HepG2 (cell line): ENCODE results near the gene PCGF3. TPM values are rescaled to one million over a fixed set of nuclear protein-coding genes. Genes with fewer than 3 reads are reported as not detected.

Source experiments
- ATAC-seq: fragments of 200-7000 bp; cut with Tn5 transposase; 3 replicates; pipeline ENCODE4 v1.9.1; 2020; ENCODE audit warnings: mild to moderate bottlenecking, moderate library complexity
- BruUV-seq: library from RNA; stranded (reverse); fragments of 400-500 nt; replicated peaks from 2 replicates; lab custom pipeline; 2021; lab: Mats Ljungman, UMichigan
- CTCF ChIA-PET: fragments of 300-600 bp; formaldehyde crosslinking; extraction: SDS; loops from one replicate; lab custom pipeline; 2021; ENCODE audit warnings: low total read pairs, inconsistent platforms, low intra/inter-chr PET ratio; lab: Yijun Ruan, JAX
- POLR2A ChIA-PET: fragments of 350-600 bp; sonication (Branson Sonifier 250); formaldehyde crosslinking; loops from one replicate; lab custom pipeline; 2020; ENCODE audit warnings: antibody characterized with exemption, inconsistent platforms; lab: Yijun Ruan, JAX
- DNase-seq: peaks from one replicate; pipeline ENCODE4 v3.0.0-alpha.2; 2015; ENCODE audit warnings: low spot score
- FAIRE-seq: peaks from 3 replicates; lab custom pipeline; 2011; peaks lifted over from hg19 to GRCh38; lab: Jason Lieb, UNC
- H2AFZ ChIP-seq: one replicate; pipeline ENCODE4 v1.6.1; 2011; ENCODE audit warnings: low read length, inconsistent platforms
- H3K27ac ChIP-seq: fragments of 300-600 bp; 3 replicates; pipeline ENCODE4 v1.8.0; 2011; ENCODE audit warnings: mixed run types, mild to moderate bottlenecking, mixed read lengths, low read length, inconsistent platforms; ENCODE audit not compliant: insufficient read depth; ENCODE audit errors: extremely low read length
- H3K27me3 ChIP-seq, 2 experiments: fragments of 200-600 bp in 1 of 2; 2 replicates in 1 of 2; 3 replicates in 1 of 2; pipeline versions ENCODE4 v1.6.0 to v1.8.0; 2011; ENCODE audit warnings: low read length in 2 of 2, mild to moderate bottlenecking in 2 of 2, moderate library complexity in 2 of 2, inconsistent platforms in 1 of 2; ENCODE audit not compliant: insufficient read depth in 2 of 2, control insufficient read depth in 1 of 2
- H3K36me3 ChIP-seq, 2 experiments: fragments of 200-600 bp in 1 of 2; replicated peaks in 1 of 2; 2 replicates in 1 of 2; 3 replicates in 1 of 2; pipeline versions ENCODE4 v1.5.1 to v1.8.0; 2011; ENCODE audit warnings: low read length in 2 of 2, inconsistent platforms in 1 of 2; ENCODE audit not compliant: insufficient read depth in 2 of 2, control insufficient read depth in 1 of 2
- H3K4me1 ChIP-seq: 2 replicates; pipeline ENCODE4 v1.5.1; 2012; ENCODE audit warnings: low read length, inconsistent platforms; ENCODE audit not compliant: insufficient read depth
- H3K4me2 ChIP-seq: 2 replicates; pipeline ENCODE4 v1.6.0; 2011; ENCODE audit warnings: low read depth, low read length, inconsistent platforms
- H3K4me3 ChIP-seq, 3 experiments: fragments of 200-600 bp in 1 of 3; sonication (generic), shearing (Covaris generic) in 1 of 3; replicated peaks in 1 of 3; 2 replicates each; pipeline ENCODE4 v1.5.1; 2011 to 2016; ENCODE audit warnings: low read length in 3 of 3, inconsistent platforms in 2 of 3, low read depth in 2 of 3, mild to moderate bottlenecking in 2 of 3, control low read depth in 1 of 3, mixed read lengths in 1 of 3; ENCODE audit not compliant: insufficient read depth in 1 of 3
- H3K79me2 ChIP-seq: one replicate; pipeline ENCODE4 v1.6.1; 2011; ENCODE audit warnings: low read length, inconsistent platforms; ENCODE audit not compliant: insufficient read depth
- H3K9ac ChIP-seq: 2 replicates; pipeline ENCODE4 v1.6.0; 2011; ENCODE audit warnings: mild to moderate bottlenecking, low read depth, low read length, inconsistent platforms; ENCODE audit not compliant: insufficient read depth
- H3K9me3 ChIP-seq: 2 replicates; pipeline ENCODE4 v1.5.1; 2012; ENCODE audit warnings: mild to moderate bottlenecking, low read length
- H4K20me1 ChIP-seq: 2 replicates; pipeline ENCODE4 v1.6.0; 2011; ENCODE audit warnings: inconsistent platforms, mild to moderate bottlenecking, low read length, moderate library complexity; ENCODE audit not compliant: insufficient read depth
- AGO1 ChIP-seq: fragments of 200-400 bp; formaldehyde crosslinking; IDR thresholded peaks from 2 replicates; pipeline ENCODE4 v1.6.1; 2017; ENCODE audit warnings: mild to moderate bottlenecking, low read depth, low read length, moderate library complexity; ENCODE audit not compliant: poor library complexity, severe bottlenecking
- ATF7-NPFF ChIP-seq: sonication (generic); formaldehyde crosslinking; IDR thresholded peaks from 2 replicates; pipeline ENCODE4 v1.8.1; 2023; ENCODE audit warnings: mild to moderate bottlenecking, low read depth, missing genetic modification reagents, moderate library complexity
- BRF2 ChIP-seq: sonication (generic); formaldehyde crosslinking; IDR thresholded peaks from 2 replicates; pipeline ENCODE4 v1.8.1; 2022; ENCODE audit warnings: mild to moderate bottlenecking, missing genetic modification reagents
- HES4 ChIP-seq: sonication (generic); formaldehyde crosslinking; IDR thresholded peaks from 2 replicates; pipeline ENCODE4 v1.9.0; 2021; ENCODE audit warnings: mild to moderate bottlenecking, missing genetic modification reagents, borderline replicate concordance
- MAZ ChIP-seq, 2 experiments: sonication (generic) in 1 of 2; formaldehyde crosslinking in 1 of 2; IDR thresholded peaks; 2 replicates each; pipeline versions ENCODE4 v1.5.0 to v1.6.1; 2012 to 2020; ENCODE audit warnings: low read depth in 2 of 2, mild to moderate bottlenecking in 2 of 2, borderline replicate concordance in 1 of 2, improper control_type of control experiment in 1 of 2, low read length in 1 of 2, missing genetic modification reagents in 1 of 2, moderate library complexity in 1 of 2
- NPAS2 ChIP-seq: sonication (generic); formaldehyde crosslinking; IDR thresholded peaks from 2 replicates; pipeline ENCODE4 v1.8.0; 2022; ENCODE audit warnings: mild to moderate bottlenecking, missing genetic modification reagents, borderline replicate concordance
- SALL1 ChIP-seq: sonication (generic); formaldehyde crosslinking; IDR thresholded peaks from 2 replicates; pipeline ENCODE4 v1.8.0; 2022; ENCODE audit warnings: mild to moderate bottlenecking, missing genetic modification reagents
- ZBTB2 ChIP-seq: sonication (generic); formaldehyde crosslinking; IDR thresholded peaks from 2 replicates; pipeline ENCODE4 v1.8.0; 2022; ENCODE audit warnings: low read depth, missing genetic modification reagents
- ZBTB3 ChIP-seq: sonication (generic); formaldehyde crosslinking; IDR thresholded peaks from 2 replicates; pipeline ENCODE4 v1.4.0; 2020; ENCODE audit warnings: low read depth, mild to moderate bottlenecking, moderate library complexity, missing genetic modification reagents, borderline replicate concordance
- ZBTB33 ChIP-seq: sonication (generic); formaldehyde crosslinking; IDR thresholded peaks from 2 replicates; pipeline ENCODE4 v1.4.0; 2020; ENCODE audit warnings: missing genetic modification reagents
- ZMYM3 ChIP-seq: sonication (generic); formaldehyde crosslinking; IDR thresholded peaks from 2 replicates; pipeline ENCODE4 v1.5.1; 2020; ENCODE audit warnings: mild to moderate bottlenecking, missing genetic modification reagents
- ZNF263 ChIP-seq: sonication (generic); formaldehyde crosslinking; IDR thresholded peaks from 2 replicates; pipeline ENCODE4 v1.4.0; 2020; ENCODE audit warnings: missing genetic modification reagents
- ZNF496 ChIP-seq: sonication (generic); formaldehyde crosslinking; IDR thresholded peaks from 2 replicates; pipeline ENCODE4 v1.8.1; 2023; ENCODE audit warnings: mild to moderate bottlenecking, moderate library complexity, missing genetic modification reagents; ENCODE audit not compliant: insufficient replicate concordance
- ZNF629 ChIP-seq: sonication (generic); formaldehyde crosslinking; conservative IDR thresholded peaks from 2 replicates; pipeline ENCODE4 v1.5.0; 2020; ENCODE audit warnings: missing genetic modification reagents
- ZNF713 ChIP-seq: sonication (generic); formaldehyde crosslinking; IDR thresholded peaks from 2 replicates; pipeline ENCODE4 v1.4.0; 2020; ENCODE audit warnings: mild to moderate bottlenecking, missing genetic modification reagents
- WGBS: methylation state at CpG from one replicate; pipeline ENCODE4 v1.1.6; 2017; ENCODE audit warnings: low lambda C conversion rate; 5-methylcytosine and 5-hydroxymethylcytosine counted together
- in situ Hi-C: cut with HindIII; loops from 2 replicates; pipeline ENCODE4 v1.10.0; 2017; ENCODE audit warnings: low pct_unique_long_range_greater_than_20kb; ENCODE audit not compliant: extremely low pct_ligation_motif_present
- intact Hi-C: fragments of 100-400 bp; cut with micrococcal nuclease; formaldehyde crosslinking; loops from one replicate; pipeline ENCODE4 v1.10.0; 2022; ENCODE audit not compliant: unreplicated experiment
- polyA plus RNA-seq, 8 experiments: library from polyadenylated mRNA; depleted of rRNA in 3 of 8; stranded (reverse) in 7 of 8; unstranded in 1 of 8; fragments of >200 nt; fragmentation: Illumina TruSeq in 4 of 8; extraction: Trizol in 4 of 8; gene quantifications; 2 replicates each; pipeline versions ENCODE4 v1.2.1 to v1.2.3, GENCODE V29; 2011 to 2016; ENCODE audit warnings: low read depth in 4 of 8, missing spikeins in 1 of 8, mixed read lengths in 1 of 8; ENCODE audit not compliant: insufficient read depth in 1 of 8
- total RNA-seq, 5 experiments: library from RNA; depleted of rRNA; stranded (reverse); fragments of >200 nt; fragmentation: Illumina TruSeq; extraction: Trizol; gene quantifications; 2 replicates each; pipeline ENCODE4 v1.2.3, GENCODE V29; 2016; ENCODE audit warnings: low read depth in 1 of 5

The PCGF3 gene
- total and polyA plus RNA-seq, 2 of the 13 experiments (the other 11 are each of a cell fraction or from before 2014, with no cell fraction given) = 28.6 to 66.2 TPM

GRCh38 chr4:680928-681645, 24.5 kb upstream of the PCGF3 start (continued):
- TF ChIP-seq ZNF713 (CRISPR knock-in tag) (no peak), ZNF629 (CRISPR knock-in tag) (no peak), AGO1 (peak; percentile 74), ZBTB33 (CRISPR knock-in tag) (0 out of 2 replicates have a peak, but pooled peaks have one; percentile 8)
- TF ChIP-seq, all 625 proteins: peak for 12

GRCh38 chr4:681736-682451, 23.7 kb upstream of the PCGF3 start:
- no peak overlapping the region for H2AFZ ChIP-seq
- H3K27ac ChIP-seq = peak overlapping the region; percentile 11
- DNase-seq (peak; percentile 62), FAIRE-seq (no peak), ATAC-seq (peak; percentile 12)
- peaks cover 87% of the 10 kb centered on the region for H3K4me1 ChIP-seq
- peak overlapping the region; percentile 55 for H3K9ac ChIP-seq
- no peaks in the 10 kb centered on the region for H3K9me3 ChIP-seq
- H3K79me2 ChIP-seq = no peaks in the 10 kb centered on the region
- ChIA-PET POLR2A (no interaction called here), CTCF (no interaction called here)
- BruUV-seq = no TSS peak
- no CpG with 5 or more reads among the region's 58 CpGs for WGBS
- peak overlapping the region; percentile 38 to 74 (median 64); a peak in 4 of 6 replicates for H3K4me3 ChIP-seq
- no peaks in the 10 kb centered on the region for H3K36me3 ChIP-seq
- intact Hi-C loops (no loop called here), in situ Hi-C loops (no loop called here)
- H4K20me1 ChIP-seq = no peaks in the 10 kb centered on the region
- 0 out of 5 replicates have a peak, but pooled peaks cover 0 to 1% of the 10 kb centered on the region in 2 experiments for H3K27me3 ChIP-seq
- peak overlapping the region; percentile 79 for H3K4me2 ChIP-seq
- peak; percentile 99 for TF ChIP-seq ZBTB3 (CRISPR knock-in tag)
- no peak for TF ChIP-seq BRF2 (CRISPR knock-in tag)
- TF ChIP-seq MAZ (IDR thresholded peaks at IDR 0.05; ENCODE audit: borderline replicate concordance, low read depth, low read length) = peak; percentile 55; the same call in 1 of the 2 replicates
- TF ChIP-seq MAZ (CRISPR knock-in tag; IDR thresholded peaks at IDR 0.05; ENCODE audit: low read depth) = peak; percentile 66; the same call in 1 of the 2 replicates
- TF ChIP-seq ZNF496 (CRISPR knock-in tag) = no peak
- TF ChIP-seq HES4 (CRISPR knock-in tag) = no peak; the same call in 1 of the 2 replicates
- TF ChIP-seq SALL1 (CRISPR knock-in tag) = peak; percentile 45; the same call in 1 of the 2 replicates
- TF ChIP-seq NPAS2 (CRISPR knock-in tag) = peak; percentile 24; the same call in 1 of the 2 replicates
- TF ChIP-seq ATF7-NPFF (CRISPR knock-in tag) = peak; percentile 5; the same call in 1 of the 2 replicates
- peak; percentile 84 for TF ChIP-seq ZNF263 (CRISPR knock-in tag)
- peak; percentile 25; the same call in 1 of the 2 replicates for TF ChIP-seq ZMYM3 (CRISPR knock-in tag)
- TF ChIP-seq ZBTB2 = peak; percentile 57; the same call in 1 of the 2 replicates
